UCSD-AML1 (cell line): Measurements from ENCODE around the gene HASPIN.

Experiments used
- DNase-seq: peaks from one replicate; lab custom pipeline; 2025; ENCODE audit not compliant: unreplicated experiment; lab: John Stamatoyannopoulos, UW

Gene HASPIN

GRCh38 chr17:3762922-3763776 lies 39.4 kb downstream of the HASPIN start:
- DNase-seq: no peak

DNA sequence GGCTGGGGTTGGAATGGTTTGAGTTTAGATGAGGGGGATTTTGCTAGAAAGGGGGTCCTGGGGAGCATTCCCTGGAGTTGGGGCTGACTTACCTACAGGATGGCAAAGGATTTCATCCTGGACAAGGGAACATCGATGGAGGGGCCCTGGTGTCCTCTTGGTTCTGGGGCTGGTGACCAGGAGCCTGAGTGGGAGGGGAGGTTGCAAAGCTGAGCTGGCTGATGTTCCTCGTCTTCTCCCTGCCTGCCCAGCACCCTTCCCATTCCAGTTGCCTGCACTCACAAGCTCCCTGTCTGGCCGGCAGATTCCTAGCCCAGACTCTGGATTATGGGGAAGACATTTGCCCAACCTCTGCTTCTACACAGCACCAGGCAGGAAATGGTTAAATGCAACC lies 40.1 kb downstream of the HASPIN start:
- no peak for DNase-seq

GRCh38 chr17:3765981-3766380 lies 42.3 kb downstream of the HASPIN start:
- no peak for DNase-seq

- DNase-seq: no peak
Measured at GRCh38 chr17:3766779-3767178, 43.1 kb downstream of the HASPIN start.

- no peak for DNase-seq
Measured at GRCh38 chr17:3768341-3768740, 44.6 kb downstream of the HASPIN start.

DNA sequence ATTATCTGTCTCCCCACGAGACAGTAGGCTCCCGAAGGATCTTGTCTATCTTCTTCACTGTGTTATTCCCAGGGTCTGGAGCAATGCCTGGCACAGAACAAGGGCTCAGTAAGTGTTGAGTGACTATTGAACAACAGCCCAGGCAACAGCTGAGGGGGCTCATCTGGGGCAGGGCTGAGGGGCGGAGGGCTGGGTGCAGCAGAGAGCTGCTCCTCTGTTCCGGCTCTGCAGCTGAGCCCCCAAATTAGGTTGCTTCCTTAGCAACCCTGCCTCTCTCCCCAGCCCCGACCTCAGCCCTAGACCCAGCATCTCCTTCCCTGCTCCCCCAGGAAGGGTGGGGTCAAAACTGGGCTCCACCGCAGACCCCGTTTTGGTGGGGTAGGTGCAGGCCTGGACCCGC lies 45.1 kb downstream of the HASPIN start:
- no peak for DNase-seq

DNA sequence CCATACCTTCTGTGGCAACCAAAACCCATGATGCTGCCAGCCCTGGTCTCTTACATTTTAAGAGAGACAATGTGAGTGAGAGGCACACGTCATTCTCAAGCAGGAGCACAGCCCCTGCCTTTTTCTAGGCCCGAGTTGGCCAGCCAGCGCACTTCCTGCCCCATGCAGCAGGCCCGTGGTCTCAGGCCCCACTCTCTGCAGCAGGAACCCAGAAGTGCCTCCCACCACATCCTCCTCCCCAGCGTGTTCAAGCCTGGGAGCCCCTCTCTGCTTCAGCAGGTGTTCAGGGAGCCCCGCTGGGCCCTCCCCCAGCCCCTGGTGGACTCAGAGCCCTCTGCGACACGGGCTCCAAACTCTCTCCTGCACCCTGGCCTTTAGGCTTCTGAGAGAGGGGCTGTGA lies 46.8 kb downstream of the HASPIN start:
- DNase-seq: peak; percentile 44

DNA sequence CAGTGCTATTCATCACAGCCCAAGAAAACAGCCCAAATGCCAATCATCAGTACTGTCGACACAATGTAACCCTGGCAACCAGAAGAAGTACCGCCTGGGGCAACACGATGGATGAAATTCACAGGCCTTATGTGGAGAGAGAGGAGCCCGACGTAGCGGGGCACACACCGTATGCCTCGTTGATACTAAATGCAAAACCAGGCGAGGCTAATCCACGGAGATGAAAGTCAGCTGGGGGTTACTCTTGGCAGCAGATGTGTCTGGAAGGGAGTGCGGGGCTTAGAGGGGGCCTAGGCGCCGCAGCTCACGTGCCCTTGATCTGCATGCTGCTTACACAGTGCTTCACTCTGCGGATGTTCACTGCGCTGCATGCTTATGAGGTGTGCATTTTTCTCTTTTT lies 47.4 kb downstream of the HASPIN start:
- DNase-seq: no peak

DNA sequence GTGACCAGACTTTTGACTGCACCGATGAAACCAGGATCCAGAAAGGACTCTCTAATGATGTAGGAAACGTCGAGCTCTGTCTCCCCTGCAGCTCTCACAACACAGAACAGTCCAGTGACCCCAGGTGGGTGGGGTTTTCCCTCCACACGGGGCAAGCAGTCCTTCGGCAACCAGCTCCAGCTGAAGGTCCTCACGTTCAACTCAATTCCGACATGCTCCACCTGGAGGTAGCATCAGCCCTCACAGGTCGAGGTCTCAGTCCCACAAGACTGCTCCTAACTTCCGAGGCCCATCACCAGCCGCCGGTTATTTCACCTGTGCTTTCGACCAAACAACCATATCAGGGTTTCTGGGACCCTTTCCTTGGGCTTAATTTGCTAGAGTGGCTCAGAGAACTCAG lies 49.1 kb downstream of the HASPIN start:
- no peak for DNase-seq

DNA sequence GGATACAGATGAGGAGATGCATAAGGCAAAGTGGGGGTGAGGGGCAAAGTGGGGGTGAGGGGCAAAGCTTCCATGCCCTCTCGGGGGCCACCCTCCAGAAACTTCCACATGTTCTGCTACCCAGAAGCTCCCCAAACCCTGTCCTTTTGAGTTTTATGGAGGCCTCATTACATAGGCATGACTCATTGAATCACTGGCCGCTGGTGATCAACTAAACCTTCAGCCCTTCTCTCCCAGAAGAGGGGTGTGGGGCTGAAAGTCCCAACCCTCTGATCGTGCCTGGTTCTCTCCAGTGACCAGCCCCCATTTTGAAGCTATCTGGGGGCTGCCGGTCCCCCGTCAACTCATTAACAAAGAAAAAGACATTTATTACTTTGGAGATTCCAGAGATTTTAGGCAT lies 49.8 kb downstream of the HASPIN start:
- no peak for DNase-seq

GRCh38 chr17:3773966-3774365 lies 50.3 kb downstream of the HASPIN start:
- no peak for DNase-seq
